Endothelial cell of umbilical vein (primary cell): ENCODE results near the gene RAB3IL1.

Experiments
- EZH2 ChIP-seq: IDR thresholded peaks from 2 replicates; pipeline ENCODE4 v1.6.1; 2012; ENCODE audit warnings: borderline replicate concordance, low read depth, mild to moderate bottlenecking, moderate library complexity, low read length, inconsistent platforms; ENCODE audit not compliant: severe bottlenecking
- POLR2A ChIP-seq: IDR thresholded peaks from 2 replicates; pipeline ENCODE4 v1.6.1; 2012; ENCODE audit warnings: low read depth, mild to moderate bottlenecking, control low read depth, low read length
- TF ChIP-seq, protein P1 (sequence below): IDR thresholded peaks from 2 replicates; pipeline ENCODE4 v1.6.1; 2011; ENCODE audit not compliant: insufficient read depth, insufficient read length
- TF ChIP-seq, protein P2 (sequence below), 2 donors: IDR thresholded peaks; 1 replicate in 1 of 2; 2 replicates in 1 of 2; pipeline ENCODE4 v1.5.1; 2011; ENCODE audit warnings: low read length in 2 of 2, mild to moderate bottlenecking in 2 of 2, moderate library complexity in 2 of 2, control low read depth in 1 of 2, inconsistent platforms in 1 of 2, low read depth in 1 of 2; ENCODE audit not compliant: insufficient read depth in 1 of 2; ENCODE audit errors: extremely low read depth in 1 of 2

DNA sequence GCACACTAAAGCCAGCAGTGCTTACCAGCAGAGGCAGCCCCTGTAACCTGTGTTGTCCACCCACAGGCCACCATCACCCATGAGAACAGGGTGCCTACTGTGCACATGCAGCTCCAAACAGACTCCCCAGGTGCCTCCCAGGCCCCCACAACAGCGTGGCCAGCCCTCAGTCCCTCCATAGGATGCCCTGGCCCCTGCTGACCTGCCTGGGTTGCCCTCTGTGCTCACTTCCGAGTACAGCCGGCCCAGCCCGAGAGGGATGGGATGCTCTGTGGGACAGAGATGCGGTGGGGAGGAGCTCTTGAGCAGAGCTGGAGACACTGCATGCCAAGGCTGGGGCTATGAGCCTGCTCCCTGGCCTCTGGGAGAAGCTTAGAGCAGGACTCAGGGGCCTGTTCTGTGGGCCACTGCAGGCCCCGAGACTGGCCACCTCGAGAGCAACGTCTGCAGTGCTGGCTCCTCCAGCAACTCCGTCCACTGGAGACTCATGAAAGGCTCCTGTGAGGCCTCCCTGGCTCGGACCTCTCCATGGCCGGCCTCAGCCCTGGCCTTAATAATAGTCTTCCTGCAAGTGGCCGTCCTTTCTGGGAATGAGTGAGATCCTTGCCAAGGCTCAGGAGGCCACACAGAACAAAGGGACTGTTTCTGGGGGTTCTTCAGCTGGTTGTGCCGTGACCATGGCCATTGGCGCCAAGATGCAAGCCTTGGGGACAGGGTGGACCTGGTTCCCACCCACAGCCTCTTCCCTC lies 62.2 kb downstream of the RAB3IL1 start:
- TF ChIP-seq POLR2A (no peak), EZH2 (no peak)
- TF ChIP-seq, protein P1, sequence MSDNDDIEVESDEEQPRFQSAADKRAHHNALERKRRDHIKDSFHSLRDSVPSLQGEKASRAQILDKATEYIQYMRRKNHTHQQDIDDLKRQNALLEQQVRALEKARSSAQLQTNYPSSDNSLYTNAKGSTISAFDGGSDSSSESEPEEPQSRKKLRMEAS: no peak
- TF ChIP-seq, protein P2, sequence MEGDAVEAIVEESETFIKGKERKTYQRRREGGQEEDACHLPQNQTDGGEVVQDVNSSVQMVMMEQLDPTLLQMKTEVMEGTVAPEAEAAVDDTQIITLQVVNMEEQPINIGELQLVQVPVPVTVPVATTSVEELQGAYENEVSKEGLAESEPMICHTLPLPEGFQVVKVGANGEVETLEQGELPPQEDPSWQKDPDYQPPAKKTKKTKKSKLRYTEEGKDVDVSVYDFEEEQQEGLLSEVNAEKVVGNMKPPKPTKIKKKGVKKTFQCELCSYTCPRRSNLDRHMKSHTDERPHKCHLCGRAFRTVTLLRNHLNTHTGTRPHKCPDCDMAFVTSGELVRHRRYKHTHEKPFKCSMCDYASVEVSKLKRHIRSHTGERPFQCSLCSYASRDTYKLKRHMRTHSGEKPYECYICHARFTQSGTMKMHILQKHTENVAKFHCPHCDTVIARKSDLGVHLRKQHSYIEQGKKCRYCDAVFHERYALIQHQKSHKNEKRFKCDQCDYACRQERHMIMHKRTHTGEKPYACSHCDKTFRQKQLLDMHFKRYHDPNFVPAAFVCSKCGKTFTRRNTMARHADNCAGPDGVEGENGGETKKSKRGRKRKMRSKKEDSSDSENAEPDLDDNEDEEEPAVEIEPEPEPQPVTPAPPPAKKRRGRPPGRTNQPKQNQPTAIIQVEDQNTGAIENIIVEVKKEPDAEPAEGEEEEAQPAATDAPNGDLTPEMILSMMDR (IDR thresholded peaks at IDR 0.05; ENCODE audit: extremely low read depth in 1 of 2, insufficient read depth in 1 of 2, low read depth in 1 of 2, low read length in 2 of 2): no peak
